ENCODE data around the gene SRPK3. TPM values are rescaled to one million over a fixed set of nuclear protein-coding genes. Genes with fewer than 3 reads are reported as not detected.
"Not testable (repeated sequence)": the region's sequence is repeated elsewhere in the genome, so short reads cannot be mapped to it uniquely, and the experiment has no call there.

SRPK3 gene
- total RNA-seq, 1 experiment from 2014 or later = not detected

GRCh38 chrX:153736071-153736820, 44.6 kb upstream of the SRPK3 start:
- no peaks in the 10 kb centered on the region for H3K36me3 ChIP-seq (ENCODE audit: insufficient read depth, low read length)
- no peak overlapping the region for H3K4me2 ChIP-seq (ENCODE audit: low read depth, low read length, poor library complexity, severe bottlenecking)
- H3K27me3 ChIP-seq (ENCODE audit: low read length) = no peaks in the 10 kb centered on the region
- H3K79me2 ChIP-seq (ENCODE audit: low read length) = no peaks in the 10 kb centered on the region
- no peak overlapping the region for H2AFZ ChIP-seq (ENCODE audit: low read length)
- no peaks in the 10 kb centered on the region for H3K9me2 ChIP-seq (replicated peaks; ENCODE audit: insufficient read depth, low read length)
- no peak overlapping the region for H3K27ac ChIP-seq (ENCODE audit: low read length)
- H3K9ac ChIP-seq (ENCODE audit: low read length) = no peak overlapping the region
- DNase-seq = peak; percentile 7
- no peaks in the 10 kb centered on the region for H3K9me3 ChIP-seq (ENCODE audit: low read length)
- peaks cover 14% of the 10 kb centered on the region for H3K4me1 ChIP-seq (ENCODE audit: low read length)
- H4K20me1 ChIP-seq (ENCODE audit: insufficient read depth, low read depth, low read length) = no peaks in the 10 kb centered on the region
- H3K4me3 ChIP-seq (ENCODE audit: low read length) = no peak overlapping the region

- H3K9me3 ChIP-seq (ENCODE audit: low read length) = no peaks in the 10 kb centered on the region
- peaks cover 14% of the 10 kb centered on the region for H3K4me1 ChIP-seq (ENCODE audit: low read length)
- H3K27me3 ChIP-seq (ENCODE audit: low read length) = no peaks in the 10 kb centered on the region
- H3K4me3 ChIP-seq (ENCODE audit: low read length) = no peak overlapping the region
- H3K9me2 ChIP-seq (replicated peaks; ENCODE audit: insufficient read depth, low read length) = no peaks in the 10 kb centered on the region
- H3K27ac ChIP-seq (ENCODE audit: low read length) = no peak overlapping the region
- no peak overlapping the region for H2AFZ ChIP-seq (ENCODE audit: low read length)
- no peak overlapping the region for H3K4me2 ChIP-seq (ENCODE audit: low read depth, low read length, poor library complexity, severe bottlenecking)
- H4K20me1 ChIP-seq (ENCODE audit: insufficient read depth, low read depth, low read length) = no peaks in the 10 kb centered on the region
- H3K79me2 ChIP-seq (ENCODE audit: low read length) = no peaks in the 10 kb centered on the region
- no peak for DNase-seq
- no peaks in the 10 kb centered on the region for H3K36me3 ChIP-seq (ENCODE audit: insufficient read depth, low read length)
- H3K9ac ChIP-seq (ENCODE audit: low read length) = no peak overlapping the region
These were observed 43.9 kb upstream of the SRPK3 start for GRCh38 chrX:153736871-153737441.

- Histone ChIP-seq H3K27me3 (ENCODE audit: low read length) (no peaks in the 10 kb centered on the region), H3K4me1 (ENCODE audit: low read length) (peaks cover 23% of the 10 kb centered on the region), H3K27ac (ENCODE audit: low read length) (no peak overlapping the region), H3K4me3 (ENCODE audit: low read length) (no peak overlapping the region), H3K79me2 (ENCODE audit: low read length) (no peaks in the 10 kb centered on the region), H3K9me2 (replicated peaks; ENCODE audit: insufficient read depth, low read length) (no peaks in the 10 kb centered on the region), H3K9ac (ENCODE audit: low read length) (no peak overlapping the region), H3K4me2 (ENCODE audit: low read depth, low read length, poor library complexity, severe bottlenecking) (no peak overlapping the region), H3K9me3 (ENCODE audit: low read length) (no peaks in the 10 kb centered on the region), H3K36me3 (ENCODE audit: insufficient read depth, low read length) (no peaks in the 10 kb centered on the region), H4K20me1 (ENCODE audit: insufficient read depth, low read depth, low read length) (no peaks in the 10 kb centered on the region), H2AFZ (ENCODE audit: low read length) (no peak overlapping the region)
- DNase-seq = peak; percentile 22
These were observed 42.7 kb upstream of the SRPK3 start for GRCh38 chrX:153738056-153738605.

- Histone ChIP-seq H3K9ac (ENCODE audit: low read length) (no peak overlapping the region), H3K4me3 (ENCODE audit: low read length) (no peak overlapping the region), H3K4me1 (ENCODE audit: low read length) (peaks cover 32% of the 10 kb centered on the region), H3K27me3 (ENCODE audit: low read length) (no peaks in the 10 kb centered on the region), H3K9me3 (ENCODE audit: low read length) (no peaks in the 10 kb centered on the region), H3K36me3 (ENCODE audit: insufficient read depth, low read length) (no peaks in the 10 kb centered on the region), H3K9me2 (replicated peaks; ENCODE audit: insufficient read depth, low read length) (no peaks in the 10 kb centered on the region), H3K27ac (ENCODE audit: low read length) (no peak overlapping the region), H3K79me2 (ENCODE audit: low read length) (no peaks in the 10 kb centered on the region), H4K20me1 (ENCODE audit: insufficient read depth, low read depth, low read length) (no peaks in the 10 kb centered on the region), H3K4me2 (ENCODE audit: low read depth, low read length, poor library complexity, severe bottlenecking) (no peak overlapping the region), H2AFZ (ENCODE audit: low read length) (no peak overlapping the region)
- DNase-seq = no peak
These were observed 40.9 kb upstream of the SRPK3 start for GRCh38 chrX:153739754-153740486.

- Histone ChIP-seq H3K4me2 (ENCODE audit: low read depth, low read length, poor library complexity, severe bottlenecking) (no peak overlapping the region), H3K27me3 (ENCODE audit: low read length) (no peaks in the 10 kb centered on the region), H3K79me2 (ENCODE audit: low read length) (no peaks in the 10 kb centered on the region), H3K9me2 (replicated peaks; ENCODE audit: insufficient read depth, low read length) (no peaks in the 10 kb centered on the region), H3K4me3 (ENCODE audit: low read length) (no peak overlapping the region), H3K9ac (ENCODE audit: low read length) (no peak overlapping the region), H3K4me1 (ENCODE audit: low read length) (peaks cover 24% of the 10 kb centered on the region), H3K9me3 (ENCODE audit: low read length) (no peaks in the 10 kb centered on the region), H3K36me3 (ENCODE audit: insufficient read depth, low read length) (no peaks in the 10 kb centered on the region), H2AFZ (ENCODE audit: low read length) (no peak overlapping the region), H4K20me1 (ENCODE audit: insufficient read depth, low read depth, low read length) (no peaks in the 10 kb centered on the region), H3K27ac (ENCODE audit: low read length) (no peak overlapping the region)
- no peak for DNase-seq
These were observed 40.1 kb upstream of the SRPK3 start for GRCh38 chrX:153740631-153741222.

GRCh38 chrX:153741446-153741845, 39.4 kb upstream of the SRPK3 start:
- no peak for DNase-seq
- H3K79me2 ChIP-seq (ENCODE audit: low read length) = no peaks in the 10 kb centered on the region
- H3K4me2 ChIP-seq (ENCODE audit: low read depth, low read length, poor library complexity, severe bottlenecking) = no peak overlapping the region
- no peaks in the 10 kb centered on the region for H3K27me3 ChIP-seq (ENCODE audit: low read length)
- no peak overlapping the region for H3K27ac ChIP-seq (ENCODE audit: low read length)
- H3K9me2 ChIP-seq (replicated peaks; ENCODE audit: insufficient read depth, low read length) = no peaks in the 10 kb centered on the region
- no peak overlapping the region for H2AFZ ChIP-seq (ENCODE audit: low read length)
- no peaks in the 10 kb centered on the region for H4K20me1 ChIP-seq (ENCODE audit: insufficient read depth, low read depth, low read length)
- H3K4me3 ChIP-seq (ENCODE audit: low read length) = no peak overlapping the region
- no peaks in the 10 kb centered on the region for H3K9me3 ChIP-seq (ENCODE audit: low read length)
- peaks cover 19% of the 10 kb centered on the region for H3K4me1 ChIP-seq (ENCODE audit: low read length)
- no peak overlapping the region for H3K9ac ChIP-seq (ENCODE audit: low read length)
- H3K36me3 ChIP-seq (ENCODE audit: insufficient read depth, low read length) = no peaks in the 10 kb centered on the region

GRCh38 chrX:153742111-153742510, 38.7 kb upstream of the SRPK3 start:
- not testable (repeated sequence) for DNase-seq; H3K9me2 ChIP-seq (replicated peaks; ENCODE audit: insufficient read depth, low read length); H3K9me3 ChIP-seq (ENCODE audit: low read length); H3K36me3 ChIP-seq (ENCODE audit: insufficient read depth, low read length); H3K9ac ChIP-seq (ENCODE audit: low read length); H2AFZ ChIP-seq (ENCODE audit: low read length); H3K4me3 ChIP-seq (ENCODE audit: low read length); H4K20me1 ChIP-seq (ENCODE audit: insufficient read depth, low read depth, low read length); H3K79me2 ChIP-seq (ENCODE audit: low read length); H3K4me2 ChIP-seq (ENCODE audit: low read depth, low read length, poor library complexity, severe bottlenecking); H3K27ac ChIP-seq (ENCODE audit: low read length); H3K27me3 ChIP-seq (ENCODE audit: low read length)
- H3K4me1 ChIP-seq (ENCODE audit: low read length) = peaks cover 19% of the 10 kb centered on the region
